Right lobe of liver (tissue), 6 donors: ENCODE data around the gene CHMP4B. TPM values are rescaled to one million over a fixed set of nuclear protein-coding genes. Genes with fewer than 3 reads are reported as not detected.

Source experiments
- ATAC-seq, 4 donors: fragments of 200-7000 bp; cut with Tn5 transposase; one replicate each; pipeline ENCODE4 v1.9.1; 2020; ENCODE audit warnings: mild to moderate bottlenecking in 4 of 4, moderate library complexity in 4 of 4
- DNase-seq, 3 donors: peaks; one replicate each; pipeline ENCODE4 v3.0.0-alpha.2; 2020
- H3K27ac ChIP-seq, 3 donors: fragments of 200-600 bp; one replicate each; pipeline ENCODE4 v1.8.0; 2022
- H3K27me3 ChIP-seq, 2 donors: fragments of 200-600 bp; one replicate each; pipeline ENCODE4 v1.8.0; 2022
- H3K36me3 ChIP-seq, 4 donors: fragments of 200-600 bp; sonication (generic) in 1 of 4; one replicate each; pipeline versions ENCODE4 v1.5.1 to v1.8.0; 2017 to 2022; ENCODE audit warnings: control low read depth in 1 of 4
- H3K4me1 ChIP-seq, 4 donors: fragments of 200-600 bp; sonication (generic) in 1 of 4; one replicate each; pipeline versions ENCODE4 v1.5.1 to v1.8.0; 2017 to 2022; ENCODE audit warnings: control low read depth in 1 of 4
- H3K4me3 ChIP-seq, 3 donors: fragments of 200-600 bp; one replicate each; pipeline ENCODE4 v1.8.0; 2022
- H3K9me3 ChIP-seq, 4 donors: fragments of 200-600 bp; sonication (generic) in 1 of 4; one replicate each; pipeline versions ENCODE4 v1.5.1 to v1.8.0; 2017 to 2022; ENCODE audit warnings: control low read depth in 1 of 4
- POLR2A ChIP-seq: fragments of 450-650 bp; IDR thresholded peaks from one replicate; pipeline ENCODE4 v1.6.1; 2017; ENCODE audit warnings: antibody characterized with exemption, mild to moderate bottlenecking
- WGBS: methylation state at CpG from one replicate; pipeline ENCODE4 v1.1.6; 2018; ENCODE audit warnings: low coverage, low lambda C conversion rate; ENCODE audit not compliant: insufficient coverage; ENCODE audit errors: missing lambda C conversion rate; 5-methylcytosine and 5-hydroxymethylcytosine counted together
- intact Hi-C, 2 donors: fragments of 100-400 bp; cut with DNase I; formaldehyde crosslinking; loops; one replicate each; pipeline versions ENCODE4 v1.11.2 to v1.14.1; 2022
- total RNA-seq, 6 experiments: library from RNA; depleted of rRNA in 2 of 6; stranded (reverse); fragments of >200 nt in 2 of 6; fragmentation: NEBNext Ultra II Directional in 3 of 6; extraction: Animal tissue kit (Norgen Biotek cat#: 25700) in 3 of 6; gene quantifications; one replicate each; pipeline versions ENCODE4 v1.1.0 to v1.2.4, GENCODE V29; 2016 to 2023
- TF ChIP-seq, protein P1 (sequence below), 4 donors: fragments of 200-600 bp in 3 of 4; fragments of 450-650 bp in 1 of 4; IDR thresholded peaks; one replicate each; pipeline versions ENCODE4 v1.5.1 to v1.8.0; 2016 to 2022; ENCODE audit warnings: antibody characterized with exemption in 4 of 4, mild to moderate bottlenecking in 2 of 4
- donor health status: DM: no; HTN: yes; CAD: no.
- donor health status: DM: no; HTN: no; CAD: no.
- donor health status: DM: no; HTN: no; CAD: no.
- donor health status: DM: no; HTN: yes; CAD: no.
- donor health status: DM: no; HTN: yes; CAD: no.

Gene CHMP4B
- total RNA-seq, 6 experiments from 2014 or later, result 21.0 to 40.8 (median 28.3) TPM

- no peak for TF ChIP-seq POLR2A
- TF ChIP-seq, protein P1, sequence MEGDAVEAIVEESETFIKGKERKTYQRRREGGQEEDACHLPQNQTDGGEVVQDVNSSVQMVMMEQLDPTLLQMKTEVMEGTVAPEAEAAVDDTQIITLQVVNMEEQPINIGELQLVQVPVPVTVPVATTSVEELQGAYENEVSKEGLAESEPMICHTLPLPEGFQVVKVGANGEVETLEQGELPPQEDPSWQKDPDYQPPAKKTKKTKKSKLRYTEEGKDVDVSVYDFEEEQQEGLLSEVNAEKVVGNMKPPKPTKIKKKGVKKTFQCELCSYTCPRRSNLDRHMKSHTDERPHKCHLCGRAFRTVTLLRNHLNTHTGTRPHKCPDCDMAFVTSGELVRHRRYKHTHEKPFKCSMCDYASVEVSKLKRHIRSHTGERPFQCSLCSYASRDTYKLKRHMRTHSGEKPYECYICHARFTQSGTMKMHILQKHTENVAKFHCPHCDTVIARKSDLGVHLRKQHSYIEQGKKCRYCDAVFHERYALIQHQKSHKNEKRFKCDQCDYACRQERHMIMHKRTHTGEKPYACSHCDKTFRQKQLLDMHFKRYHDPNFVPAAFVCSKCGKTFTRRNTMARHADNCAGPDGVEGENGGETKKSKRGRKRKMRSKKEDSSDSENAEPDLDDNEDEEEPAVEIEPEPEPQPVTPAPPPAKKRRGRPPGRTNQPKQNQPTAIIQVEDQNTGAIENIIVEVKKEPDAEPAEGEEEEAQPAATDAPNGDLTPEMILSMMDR (IDR thresholded peaks at IDR 0.05), result no peak
- DNase-seq (no peak), ATAC-seq (peak in 1 of 4 donors; percentile 6)
- Histone ChIP-seq H3K4me3 (no peak overlapping the region), H3K4me1 (no peaks in the 10 kb centered on the region), H3K27me3 (no peaks in the 10 kb centered on the region), H3K36me3 (peaks cover 0 to 13% (median 10%) of the 10 kb centered on the region in 4 donors), H3K27ac (no peak overlapping the region), H3K9me3 (no peaks in the 10 kb centered on the region)
- intact Hi-C loops, result no loop called here
- 74% methylated on average over 2 of the region's 4 CpGs for WGBS
These were observed 47.5 kb downstream of the CHMP4B start for GRCh38 chr20:33858666-33859065.

GRCh38 chr20:33859157-33859695, 48.1 kb downstream of the CHMP4B start:
- intact Hi-C loops, result no loop called here
- H3K36me3 ChIP-seq, result peaks cover 0 to 8% (median 5%) of the 10 kb centered on the region in 4 donors
- no peaks in the 10 kb centered on the region for H3K4me1 ChIP-seq
- H3K9me3 ChIP-seq, result no peaks in the 10 kb centered on the region
- TF ChIP-seq POLR2A, result no peak
- TF ChIP-seq, protein P1 (IDR thresholded peaks at IDR 0.05), result no peak
- 54% methylated on average over 2 of the region's 12 CpGs for WGBS
- ATAC-seq, result peak; percentile 23 to 58 (median 32)
- no peak for DNase-seq
- H3K4me3 ChIP-seq, result no peak overlapping the region
- H3K27me3 ChIP-seq, result no peaks in the 10 kb centered on the region
- no peak overlapping the region for H3K27ac ChIP-seq

DNA sequence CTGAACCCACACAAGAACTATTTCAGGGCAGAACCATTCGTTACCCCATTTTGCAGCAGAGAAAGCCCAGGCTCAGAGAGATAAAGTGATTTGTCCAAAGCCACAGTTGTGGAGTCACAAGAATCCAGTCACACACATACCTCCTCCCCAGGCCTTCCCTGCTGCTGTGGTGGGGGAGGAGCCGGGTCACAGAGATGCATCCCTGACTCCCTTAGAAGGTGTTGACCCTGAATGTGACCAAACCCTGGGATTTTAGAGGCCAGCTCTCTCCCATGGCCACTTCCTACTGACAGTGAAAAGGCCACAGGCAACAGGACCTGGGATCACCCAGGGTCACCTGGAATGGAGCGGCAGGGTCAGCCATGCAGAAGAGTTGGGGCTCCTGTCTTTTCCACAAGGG, 48.6 kb downstream of the CHMP4B start:
- peaks cover 0 to 3% (median 2%) of the 10 kb centered on the region in 4 donors for H3K36me3 ChIP-seq
- no peak overlapping the region for H3K4me3 ChIP-seq
- H3K27me3 ChIP-seq, result no peaks in the 10 kb centered on the region
- DNase-seq (no peak), ATAC-seq (no peak)
- no CpG with 5 or more reads among the region's 3 CpGs for WGBS
- no peak overlapping the region for H3K27ac ChIP-seq
- intact Hi-C loops, result no loop called here
- no peaks in the 10 kb centered on the region for H3K4me1 ChIP-seq
- H3K9me3 ChIP-seq, result no peaks in the 10 kb centered on the region
- TF ChIP-seq, protein P1 (IDR thresholded peaks at IDR 0.05), result no peak
- no peak for TF ChIP-seq POLR2A

DNA sequence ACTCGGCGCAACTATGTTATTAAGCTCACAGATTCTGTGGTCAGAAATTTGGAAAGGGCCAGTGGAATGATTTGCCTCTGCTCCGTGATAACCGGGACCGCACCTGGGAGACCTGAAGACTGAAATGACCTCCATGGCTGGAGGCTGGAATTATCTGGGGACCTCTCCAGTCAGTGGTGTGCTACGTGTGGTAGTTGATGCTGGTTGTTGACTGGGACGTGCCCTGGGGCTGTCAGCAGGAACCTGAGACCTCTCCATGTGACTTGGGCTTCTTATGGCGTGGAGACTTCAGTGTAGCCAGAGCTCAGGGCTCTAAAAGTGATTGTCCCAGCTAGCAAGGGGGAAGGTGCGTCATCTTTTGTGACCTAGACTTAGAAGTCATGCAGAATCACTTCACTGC, 50.3 kb downstream of the CHMP4B start:
- no peak overlapping the region for H3K27ac ChIP-seq
- ATAC-seq (no peak), DNase-seq (no peak)
- H3K4me1 ChIP-seq, result no peaks in the 10 kb centered on the region
- H3K9me3 ChIP-seq, result no peaks in the 10 kb centered on the region
- no peak overlapping the region for H3K4me3 ChIP-seq
- H3K36me3 ChIP-seq, result no peaks in the 10 kb centered on the region
- intact Hi-C loops, result no loop called here
- no peak for TF ChIP-seq POLR2A
- TF ChIP-seq, protein P1 (IDR thresholded peaks at IDR 0.05), result no peak
- H3K27me3 ChIP-seq, result no peaks in the 10 kb centered on the region
- 75% methylated on average over 3 of the region's 9 CpGs for WGBS
